Measurements from ENCODE around the gene BRD3OS.
"Not testable (repeated sequence)": the region's sequence is repeated elsewhere in the genome, so short reads cannot be mapped to it uniquely, and the experiment has no call there.

BRD3OS gene
- total RNA-seq = 20.1 to 30.8 (median 27.4) reads per million in 4 experiments

GRCh38 chr9:134024828-134025605, at the start of gene BRD3OS:
Gene BRD3OS (plus strand): TSS chr9:134025481. CDS start chr9:134026748, 1,267 bp downstream.
- DNase-seq = peak; percentile 88

- DNase-seq = no peak
Observed at GRCh38 chr9:133975511-133975910, 49.8 kb upstream of the BRD3OS start.

GRCh38 chr9:133976191-133976861, 49.0 kb upstream of the BRD3OS start:
- DNase-seq = no peak

GRCh38 chr9:133976887-133977286, 48.4 kb upstream of the BRD3OS start:
- no peak for DNase-seq

GRCh38 chr9:133977421-133978201, 47.7 kb upstream of the BRD3OS start:
- DNase-seq = no peak

- DNase-seq = no peak
Observed at GRCh38 chr9:133978226-133978898, 46.9 kb upstream of the BRD3OS start.

- no peak for DNase-seq
Observed at GRCh38 chr9:133978899-133979272, 46.4 kb upstream of the BRD3OS start.

- no peak for DNase-seq
Observed at GRCh38 chr9:133979273-133979920, 45.9 kb upstream of the BRD3OS start.

- DNase-seq = no peak
Observed at GRCh38 chr9:133979921-133980863, 45.1 kb upstream of the BRD3OS start.

GRCh38 chr9:133980864-133981588, 44.3 kb upstream of the BRD3OS start:
- DNase-seq = no peak

- no peak for DNase-seq
Observed at GRCh38 chr9:133981589-133981957, 43.7 kb upstream of the BRD3OS start.

- no peak for DNase-seq
Observed at GRCh38 chr9:133981958-133982681, 43.2 kb upstream of the BRD3OS start.

GRCh38 chr9:133982971-133983720, 42.1 kb upstream of the BRD3OS start:
- no peak for DNase-seq

GRCh38 chr9:133986061-133986460, 39.2 kb upstream of the BRD3OS start:
- DNase-seq = no peak

GRCh38 chr9:133986774-133987445, 38.4 kb upstream of the BRD3OS start:
- no peak for DNase-seq

GRCh38 chr9:133987446-133987788, 37.9 kb upstream of the BRD3OS start:
- DNase-seq = no peak

GRCh38 chr9:133987946-133988665, 37.2 kb upstream of the BRD3OS start:
- no peak for DNase-seq

- DNase-seq = not testable (repeated sequence)
Observed at GRCh38 chr9:133988771-133989170, 36.5 kb upstream of the BRD3OS start.
